ENCODE measurements around the gene KLHL17. TPM values are rescaled to one million over a fixed set of nuclear protein-coding genes. Genes with fewer than 3 reads are reported as not detected.

The KLHL17 gene
- total and polyA plus RNA-seq, 9 of the 15 experiments (the other 6 are each of a cell fraction or from before 2014, with no cell fraction given) = 0.14 to 84.8 (median 13.0) TPM

DNA sequence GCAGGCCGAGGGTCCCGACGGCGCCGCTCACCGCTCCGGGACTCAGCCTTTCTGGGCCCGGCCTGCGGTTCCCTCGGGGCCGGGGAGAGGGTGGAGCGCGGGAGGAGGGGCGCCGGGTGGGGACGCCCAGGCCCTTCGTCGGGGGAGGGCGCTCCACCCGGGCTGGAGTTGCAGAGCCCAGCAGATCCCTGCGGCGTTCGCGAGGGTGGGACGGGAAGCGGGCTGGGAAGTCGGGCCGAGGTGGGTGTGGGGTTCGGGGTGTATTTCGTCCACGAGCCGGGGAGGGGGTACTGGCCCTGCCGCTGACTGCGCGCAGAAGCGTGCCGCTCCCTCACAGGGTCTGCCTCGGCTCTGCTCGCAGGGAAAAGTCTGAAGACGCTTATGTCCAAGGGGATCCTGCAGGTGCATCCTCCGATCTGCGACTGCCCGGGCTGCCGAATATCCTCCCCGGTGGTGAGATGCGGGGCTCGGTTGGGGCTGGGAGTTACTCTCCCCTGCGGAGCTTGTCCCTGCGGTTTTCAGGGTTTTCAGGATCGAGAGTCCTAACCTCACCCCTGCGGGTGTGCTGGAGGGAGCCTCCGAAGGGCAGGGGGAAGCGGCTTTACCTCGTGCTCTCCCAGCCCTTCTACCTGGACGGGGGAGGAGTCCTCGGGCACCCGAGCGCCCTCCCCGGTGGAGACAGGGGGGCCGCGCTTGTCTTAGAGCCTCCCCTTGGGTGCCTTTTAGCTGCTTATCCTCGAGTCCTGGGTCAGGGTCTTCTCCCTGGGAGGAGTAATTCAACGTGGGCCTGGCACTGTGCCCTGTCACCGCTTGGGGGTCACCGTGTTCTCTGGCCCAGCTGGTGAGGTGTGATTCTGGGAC lies 34.6 kb upstream of the KLHL17 start (continued):
- TF ChIP-seq, protein P1, sequence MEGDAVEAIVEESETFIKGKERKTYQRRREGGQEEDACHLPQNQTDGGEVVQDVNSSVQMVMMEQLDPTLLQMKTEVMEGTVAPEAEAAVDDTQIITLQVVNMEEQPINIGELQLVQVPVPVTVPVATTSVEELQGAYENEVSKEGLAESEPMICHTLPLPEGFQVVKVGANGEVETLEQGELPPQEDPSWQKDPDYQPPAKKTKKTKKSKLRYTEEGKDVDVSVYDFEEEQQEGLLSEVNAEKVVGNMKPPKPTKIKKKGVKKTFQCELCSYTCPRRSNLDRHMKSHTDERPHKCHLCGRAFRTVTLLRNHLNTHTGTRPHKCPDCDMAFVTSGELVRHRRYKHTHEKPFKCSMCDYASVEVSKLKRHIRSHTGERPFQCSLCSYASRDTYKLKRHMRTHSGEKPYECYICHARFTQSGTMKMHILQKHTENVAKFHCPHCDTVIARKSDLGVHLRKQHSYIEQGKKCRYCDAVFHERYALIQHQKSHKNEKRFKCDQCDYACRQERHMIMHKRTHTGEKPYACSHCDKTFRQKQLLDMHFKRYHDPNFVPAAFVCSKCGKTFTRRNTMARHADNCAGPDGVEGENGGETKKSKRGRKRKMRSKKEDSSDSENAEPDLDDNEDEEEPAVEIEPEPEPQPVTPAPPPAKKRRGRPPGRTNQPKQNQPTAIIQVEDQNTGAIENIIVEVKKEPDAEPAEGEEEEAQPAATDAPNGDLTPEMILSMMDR (IDR thresholded peaks at IDR 0.05 in 2 of 3, conservative IDR thresholded peaks at IDR 0.05 in 1 of 3; ENCODE audit: insufficient read depth in 2 of 3, low read depth in 1 of 3, low read length in 3 of 3) = 0 out of 6 replicates have a peak, but pooled peaks of 1 of the 3 experiments have one; percentile 1
- TF ChIP-seq NFIC (IDR thresholded peaks at IDR 0.05) = 0 out of 2 replicates have a peak, but pooled peaks have one; percentile 32
- peak; percentile 91; the same call in 1 of the 2 replicates for TF ChIP-seq EZH2 (IDR thresholded peaks at IDR 0.05; ENCODE audit: borderline replicate concordance, low read depth, low read length)
- TF ChIP-seq TEAD1 (CRISPR knock-in tag; IDR thresholded peaks at IDR 0.05) = 0 out of 4 replicates have a peak, but pooled peaks of 1 of the 2 experiments have one; percentile 35
- TF ChIP-seq ZNF143 (CRISPR knock-in tag; IDR thresholded peaks at IDR 0.05) = 0 out of 2 replicates have a peak, but pooled peaks have one; percentile 11
- TF ChIP-seq ZNF780A (CRISPR knock-in tag; IDR thresholded peaks at IDR 0.05) = no peak
- peak; percentile 37 for TF ChIP-seq CCNT2 (IDR thresholded peaks at IDR 0.05; ENCODE audit: borderline replicate concordance, extremely low read depth, insufficient read length, low read depth, low read length)
- TF ChIP-seq ZBTB7A (IDR thresholded peaks at IDR 0.05; ENCODE audit: borderline replicate concordance, control insufficient read depth, low read depth, low read length) = peak; percentile 53; the same call in 1 of the 2 replicates
- TF ChIP-seq HNRNPK (IDR thresholded peaks at IDR 0.05; ENCODE audit: low read depth, low read length, poor library complexity, severe bottlenecking) = peak; percentile 20
- TF ChIP-seq KDM5B (IDR thresholded peaks at IDR 0.05; ENCODE audit: insufficient replicate concordance, low read depth, low read length) = peak; percentile 30
- TF ChIP-seq, protein P2, sequence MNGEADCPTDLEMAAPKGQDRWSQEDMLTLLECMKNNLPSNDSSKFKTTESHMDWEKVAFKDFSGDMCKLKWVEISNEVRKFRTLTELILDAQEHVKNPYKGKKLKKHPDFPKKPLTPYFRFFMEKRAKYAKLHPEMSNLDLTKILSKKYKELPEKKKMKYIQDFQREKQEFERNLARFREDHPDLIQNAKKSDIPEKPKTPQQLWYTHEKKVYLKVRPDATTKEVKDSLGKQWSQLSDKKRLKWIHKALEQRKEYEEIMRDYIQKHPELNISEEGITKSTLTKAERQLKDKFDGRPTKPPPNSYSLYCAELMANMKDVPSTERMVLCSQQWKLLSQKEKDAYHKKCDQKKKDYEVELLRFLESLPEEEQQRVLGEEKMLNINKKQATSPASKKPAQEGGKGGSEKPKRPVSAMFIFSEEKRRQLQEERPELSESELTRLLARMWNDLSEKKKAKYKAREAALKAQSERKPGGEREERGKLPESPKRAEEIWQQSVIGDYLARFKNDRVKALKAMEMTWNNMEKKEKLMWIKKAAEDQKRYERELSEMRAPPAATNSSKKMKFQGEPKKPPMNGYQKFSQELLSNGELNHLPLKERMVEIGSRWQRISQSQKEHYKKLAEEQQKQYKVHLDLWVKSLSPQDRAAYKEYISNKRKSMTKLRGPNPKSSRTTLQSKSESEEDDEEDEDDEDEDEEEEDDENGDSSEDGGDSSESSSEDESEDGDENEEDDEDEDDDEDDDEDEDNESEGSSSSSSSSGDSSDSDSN (IDR thresholded peaks at IDR 0.05; ENCODE audit: borderline replicate concordance in 1 of 2, low read depth in 2 of 2, low read length in 2 of 2) = peak; percentile 39 to 53; a peak in 1 of 4 replicates
